WTC11 (cell line): ENCODE data around the gene CRADD. TPM values are rescaled to one million over a fixed set of nuclear protein-coding genes. Genes with fewer than 3 reads are reported as not detected.

Experiments
- ATAC-seq: fragments of 200-7000 bp; cut with Tn5 transposase; 2 replicates; pipeline ENCODE4 v1.10.0; 2021; ENCODE audit warnings: mild to moderate bottlenecking, moderate library complexity
- CTCF ChIA-PET: fragments of 300-600 bp; sonication (Branson Sonifier 250); formaldehyde crosslinking; loops from one replicate; lab custom pipeline; 2021; ENCODE audit warnings: antibody characterized with exemption; lab: Charles Lee
- POLR2A ChIA-PET: fragments of 350-600 bp; sonication (Branson Sonifier 250); formaldehyde crosslinking; loops from one replicate; lab custom pipeline; 2021; ENCODE audit warnings: antibody characterized with exemption; lab: Charles Lee
- DNase-seq: peaks from one replicate; pipeline ENCODE4 v3.0.0; 2021; ENCODE audit warnings: low spot score
- H3K27ac Mint-ChIP-seq: 2 replicates; pipeline ENCODE4 v1.8.0; 2021; ENCODE audit warnings: mixed read lengths
- H3K27me3 Mint-ChIP-seq: 2 replicates; pipeline ENCODE4 v1.8.0; 2021; ENCODE audit warnings: low read depth, mild to moderate bottlenecking, moderate library complexity, mixed read lengths
- H3K36me3 Mint-ChIP-seq: 2 replicates; pipeline ENCODE4 v1.8.0; 2021; ENCODE audit warnings: mixed read lengths
- H3K4me1 Mint-ChIP-seq: 2 replicates; pipeline ENCODE4 v1.8.0; 2022; ENCODE audit warnings: mixed read lengths
- H3K4me3 Mint-ChIP-seq: 2 replicates; pipeline ENCODE4 v1.8.0; 2021; ENCODE audit warnings: mild to moderate bottlenecking, moderate library complexity, mixed read lengths
- H3K9me3 Mint-ChIP-seq: 2 replicates; pipeline ENCODE4 v1.8.0; 2021; ENCODE audit warnings: mixed read lengths
- AR ChIP-seq: fragments of 250-450 bp; sonication (Bioruptor Pico); IDR thresholded peaks from 2 replicates; pipeline ENCODE4 v1.9.0; 2021; ENCODE audit warnings: mild to moderate bottlenecking
- ARID4B ChIP-seq: sonication (generic); formaldehyde crosslinking; IDR thresholded peaks from 2 replicates; pipeline ENCODE4 v1.8.0; 2023; ENCODE audit warnings: missing genetic modification reagents, mild to moderate bottlenecking, borderline replicate concordance
- CBFB ChIP-seq: sonication (generic); formaldehyde crosslinking; IDR thresholded peaks from 2 replicates; pipeline ENCODE4 v1.8.1; 2022; ENCODE audit warnings: mild to moderate bottlenecking, low read depth, missing genetic modification reagents
- CREB1 ChIP-seq: sonication (generic); formaldehyde crosslinking; IDR thresholded peaks from 2 replicates; pipeline ENCODE4 v1.8.0; 2023; ENCODE audit warnings: mild to moderate bottlenecking, missing genetic modification reagents
- ERG ChIP-seq: fragments of 250-450 bp; sonication (Bioruptor Pico); IDR thresholded peaks from 2 replicates; pipeline ENCODE4 v1.8.0; 2021; ENCODE audit warnings: mild to moderate bottlenecking
- ESRRA ChIP-seq: sonication (generic); formaldehyde crosslinking; IDR thresholded peaks from 2 replicates; pipeline ENCODE4 v1.8.1; 2022; ENCODE audit warnings: mild to moderate bottlenecking, missing genetic modification reagents, borderline replicate concordance
- FOXJ3 ChIP-seq: sonication (generic); formaldehyde crosslinking; IDR thresholded peaks from 2 replicates; pipeline ENCODE4 v1.9.0; 2021; ENCODE audit warnings: missing genetic modification reagents, mild to moderate bottlenecking, borderline replicate concordance
- GTF2I ChIP-seq: fragments of 250-450 bp; sonication (Bioruptor Pico); conservative IDR thresholded peaks from 2 replicates; pipeline ENCODE4 v1.4.0; 2021; ENCODE audit warnings: mild to moderate bottlenecking
- HMGA2 ChIP-seq: fragments of 250-450 bp; sonication (Bioruptor Pico); IDR thresholded peaks from 2 replicates; pipeline ENCODE4 v1.4.0; 2021; ENCODE audit warnings: mild to moderate bottlenecking, moderate library complexity
- IRF1 ChIP-seq: sonication (generic); formaldehyde crosslinking; IDR thresholded peaks from 2 replicates; pipeline ENCODE4 v1.8.0; 2023; ENCODE audit warnings: missing genetic modification reagents
- KAT7 ChIP-seq: sonication (generic); formaldehyde crosslinking; IDR thresholded peaks from 2 replicates; pipeline ENCODE4 v1.8.1; 2023; ENCODE audit warnings: missing genetic modification reagents, mild to moderate bottlenecking, borderline replicate concordance
- NR2C2 ChIP-seq: sonication (generic); formaldehyde crosslinking; IDR thresholded peaks from 2 replicates; pipeline ENCODE4 v1.8.0; 2022; ENCODE audit warnings: mild to moderate bottlenecking, missing genetic modification reagents
- RELA ChIP-seq: sonication (generic); formaldehyde crosslinking; IDR thresholded peaks from 2 replicates; pipeline ENCODE4 v1.8.1; 2022; ENCODE audit warnings: missing genetic modification reagents, mild to moderate bottlenecking, borderline replicate concordance
- SMAD4 ChIP-seq: sonication (generic); formaldehyde crosslinking; IDR thresholded peaks from 2 replicates; pipeline ENCODE4 v1.8.0; 2022; ENCODE audit warnings: mild to moderate bottlenecking, missing genetic modification reagents
- SP1 ChIP-seq: sonication (generic); formaldehyde crosslinking; conservative IDR thresholded peaks from 2 replicates; pipeline ENCODE4 v1.8.1; 2022; ENCODE audit warnings: missing genetic modification reagents
- ZBTB21 ChIP-seq: sonication (generic); formaldehyde crosslinking; IDR thresholded peaks from 2 replicates; pipeline ENCODE4 v1.8.1; 2023; ENCODE audit warnings: mild to moderate bottlenecking, missing genetic modification reagents, borderline replicate concordance
- ZNF219 ChIP-seq: sonication (generic); formaldehyde crosslinking; IDR thresholded peaks from 2 replicates; pipeline ENCODE4 v1.8.0; 2023; ENCODE audit warnings: missing genetic modification reagents, mild to moderate bottlenecking, borderline replicate concordance
- ZNF423 ChIP-seq: fragments of 250-450 bp; sonication (Bioruptor Pico); IDR thresholded peaks from 2 replicates; pipeline ENCODE4 v2.1.2; 2022; ENCODE audit warnings: mild to moderate bottlenecking, moderate library complexity
- ZNF671 ChIP-seq: fragments of 250-450 bp; sonication (Bioruptor Pico); IDR thresholded peaks from 2 replicates; pipeline ENCODE4 v1.8.0; 2021; ENCODE audit warnings: mild to moderate bottlenecking
- ZSCAN18 ChIP-seq: fragments of 250-450 bp; sonication (Bioruptor Pico); IDR thresholded peaks from 2 replicates; pipeline ENCODE4 v2.1.2; 2022; ENCODE audit warnings: mild to moderate bottlenecking, moderate library complexity
- total RNA-seq: library from RNA; stranded (reverse); gene quantifications from 3 replicates; pipeline ENCODE4 v1.2.3, GENCODE V29; 2021

Gene CRADD
- total RNA-seq, 1 experiment from 2014 or later, result 11.6 TPM

GRCh38 chr12:93722835-93723567, 45.8 kb downstream of the CRADD start:
- ATAC-seq (no peak), DNase-seq (no peak)
- ChIA-PET POLR2A (no interaction called here), CTCF (no interaction called here)
- Mint-ChIP-seq H3K9me3 (peaks cover 37% of the 10 kb centered on the region), H3K4me3 (no peak overlapping the region), H3K4me1 (peaks cover 9% of the 10 kb centered on the region), H3K27me3 (no peaks in the 10 kb centered on the region), H3K36me3 (peaks cover 20% of the 10 kb centered on the region), H3K27ac (no peak overlapping the region)
- TF ChIP-seq ZSCAN18 (no peak), ZNF671 (CRISPR knock-in tag) (no peak), ESRRA (CRISPR knock-in tag) (no peak), IRF1 (CRISPR knock-in tag) (no peak), SMAD4 (no peak), RELA (CRISPR knock-in tag) (no peak), GTF2I (CRISPR knock-in tag) (no peak), CBFB (no peak), KAT7 (CRISPR knock-in tag) (no peak), FOXJ3 (CRISPR knock-in tag) (no peak), HMGA2 (CRISPR knock-in tag) (no peak), CREB1 (CRISPR knock-in tag) (no peak), SP1 (CRISPR knock-in tag) (no peak), ARID4B (CRISPR knock-in tag) (no peak), ZNF423 (CRISPR knock-in tag) (no peak), AR (CRISPR knock-in tag) (no peak), ZBTB21 (no peak), ERG (CRISPR knock-in tag) (no peak), ZNF219 (CRISPR knock-in tag) (no peak), NR2C2 (CRISPR knock-in tag) (no peak)
